CD4-positive, CD25-positive, alpha-beta regulatory T cell (primary cell): ENCODE measurements around the gene HDAC5. TPM values are rescaled to one million over a fixed set of nuclear protein-coding genes. Genes with fewer than 3 reads are reported as not detected.

Experiments
- ATAC-seq, 2 donors: fragments of 150-1000 bp; cut with Tn5 transposase; one replicate each; pipeline ENCODE4 v1.10.0; 2021; ENCODE audit warnings: low read depth in 2 of 2, moderate number of reproducible peaks in 2 of 2, moderate library complexity in 1 of 2
- DNase-seq, 3 donors: peaks; one replicate each; pipeline versions ENCODE4 v3.0.0 to v3.0.0-alpha.2; 2012 to 2022; ENCODE audit warnings: mixed read lengths in 1 of 3
- H3K27ac ChIP-seq: one replicate; pipeline ENCODE4 v1.7.0; 2013; ENCODE audit warnings: mild to moderate bottlenecking, low read length; ENCODE audit not compliant: insufficient read depth, poor library complexity, severe bottlenecking
- H3K27me3 ChIP-seq: one replicate; pipeline ENCODE4 v1.7.0; 2013; ENCODE audit warnings: low read length; ENCODE audit not compliant: control insufficient read depth, insufficient read depth
- H3K36me3 ChIP-seq: one replicate; pipeline ENCODE4 v1.7.0; 2013; ENCODE audit warnings: mild to moderate bottlenecking, low read length, moderate library complexity; ENCODE audit not compliant: control insufficient read depth, insufficient read depth
- H3K4me1 ChIP-seq: 2 replicates; pipeline ENCODE4 v1.7.0; 2013; ENCODE audit warnings: mild to moderate bottlenecking, low read length; ENCODE audit not compliant: insufficient read depth, control insufficient read depth, poor library complexity, severe bottlenecking
- H3K4me3 ChIP-seq: one replicate; pipeline ENCODE4 v1.7.0; 2013; ENCODE audit warnings: low read depth, mild to moderate bottlenecking, low read length, moderate library complexity
- H3K9me3 ChIP-seq, 2 experiments: 1 replicate in 1 of 2; 2 replicates in 1 of 2; pipeline ENCODE4 v1.7.0; 2013; ENCODE audit warnings: low read length in 2 of 2, mild to moderate bottlenecking in 1 of 2, moderate library complexity in 1 of 2; ENCODE audit not compliant: control insufficient read depth in 2 of 2
- H3K27ac Mint-ChIP-seq, 3 donors: one replicate each; pipeline ENCODE4 v1.8.0; 2020 to 2022; ENCODE audit warnings: mild to moderate bottlenecking in 3 of 3, mixed read lengths in 3 of 3, moderate library complexity in 2 of 3
- H3K27me3 Mint-ChIP-seq: one replicate; pipeline ENCODE4 v1.8.0; 2022; ENCODE audit warnings: mild to moderate bottlenecking, mixed read lengths
- H3K36me3 Mint-ChIP-seq: one replicate; pipeline ENCODE4 v1.8.0; 2020; ENCODE audit warnings: mixed read lengths
- H3K4me1 Mint-ChIP-seq, 4 donors: one replicate each; pipeline ENCODE4 v1.8.0; 2020 to 2022; ENCODE audit warnings: mixed read lengths in 4 of 4, mild to moderate bottlenecking in 1 of 4
- H3K4me3 Mint-ChIP-seq, 4 donors: one replicate each; pipeline ENCODE4 v1.8.0; 2020 to 2022; ENCODE audit warnings: mild to moderate bottlenecking in 4 of 4, mixed read lengths in 4 of 4, moderate library complexity in 3 of 4
- H3K9me3 Mint-ChIP-seq, 7 donors: one replicate each; pipeline ENCODE4 v1.8.0; 2020 to 2022; ENCODE audit warnings: mixed read lengths in 7 of 7, mild to moderate bottlenecking in 3 of 7, moderate library complexity in 2 of 7
- polyA plus RNA-seq, 4 donors: library from polyadenylated mRNA; unstranded; fragments of 300-500 nt; fragmentation: Illumina TruSeq; gene quantifications; one replicate each; pipeline ENCODE4 v1.2.3, GENCODE V29; 2021
- total RNA-seq: library from RNA; stranded (reverse); gene quantifications from one replicate; pipeline ENCODE4 v1.2.3, GENCODE V29; 2022

The HDAC5 gene
- total and polyA plus RNA-seq, 5 donors from 2014 or later = 10.6 to 69.1 (median 15.3) TPM

DNA sequence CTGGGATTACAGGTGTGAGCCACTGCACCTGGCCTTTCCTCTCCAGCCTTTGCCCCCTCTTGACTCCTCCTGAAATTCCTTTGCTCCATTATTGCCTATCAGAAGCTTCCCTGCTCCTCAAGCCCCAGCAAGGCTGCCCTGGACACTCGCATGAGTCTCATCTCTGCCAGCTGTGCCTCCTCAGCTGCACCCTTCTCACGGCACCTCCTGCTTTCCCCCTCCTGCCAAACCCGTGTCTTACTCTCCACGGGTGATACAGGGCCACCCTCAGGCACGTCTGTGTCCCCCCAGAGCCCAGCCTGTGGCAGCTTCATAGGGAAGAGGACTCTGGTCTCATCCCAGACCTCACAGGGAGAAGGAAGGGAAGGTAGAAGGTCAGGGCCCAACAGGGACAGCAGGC, 37.5 kb downstream of the HDAC5 start:
- H3K27ac Mint-ChIP-seq = no peak overlapping the region
- Histone ChIP-seq H3K27ac (no peak overlapping the region), H3K4me1 (no peaks in the 10 kb centered on the region), H3K9me3 (no peaks in the 10 kb centered on the region), H3K4me3 (no peak overlapping the region), H3K27me3 (no peaks in the 10 kb centered on the region), H3K36me3 (peaks cover 23% of the 10 kb centered on the region)
- no peak overlapping the region for H3K4me3 Mint-ChIP-seq
- ATAC-seq (no peak), DNase-seq (no peak)
- peaks cover 0 to 6% (median 4%) of the 10 kb centered on the region in 4 donors for H3K4me1 Mint-ChIP-seq
- H3K27me3 Mint-ChIP-seq = no peaks in the 10 kb centered on the region
- no peaks in the 10 kb centered on the region for H3K9me3 Mint-ChIP-seq
- H3K36me3 Mint-ChIP-seq = peaks cover 11% of the 10 kb centered on the region

DNA sequence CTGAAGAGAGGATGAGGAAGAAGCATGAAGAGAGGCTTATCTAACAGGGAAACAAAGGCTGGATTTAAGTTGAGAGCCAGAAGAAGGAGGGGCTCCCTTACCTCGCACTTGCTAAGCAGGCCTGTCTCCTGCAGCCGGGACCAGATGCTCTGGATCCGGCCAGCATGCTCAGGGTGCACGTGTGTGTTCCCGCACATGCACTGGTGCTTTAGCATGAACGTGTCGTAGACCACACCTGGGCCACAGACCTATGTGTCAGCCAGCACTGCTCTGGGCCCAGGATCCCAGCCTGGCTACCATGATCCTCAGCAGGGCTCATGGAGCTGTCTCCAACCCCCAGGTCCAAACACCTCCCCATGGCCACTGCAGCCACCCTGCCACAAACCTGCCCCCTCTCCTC, 38.5 kb downstream of the HDAC5 start:
- Mint-ChIP-seq H3K4me3 (no peak overlapping the region), H3K4me1 (peaks cover 0 to 6% (median 4%) of the 10 kb centered on the region in 4 donors), H3K27me3 (no peaks in the 10 kb centered on the region), H3K36me3 (peaks cover 12% of the 10 kb centered on the region), H3K9me3 (no peaks in the 10 kb centered on the region), H3K27ac (no peak overlapping the region)
- DNase-seq (no peak), ATAC-seq (no peak)
- H3K36me3 ChIP-seq = peaks cover 23% of the 10 kb centered on the region
- no peak overlapping the region for H3K4me3 ChIP-seq
- no peaks in the 10 kb centered on the region for H3K4me1 ChIP-seq
- no peaks in the 10 kb centered on the region for H3K27me3 ChIP-seq
- no peaks in the 10 kb centered on the region for H3K9me3 ChIP-seq
- no peak overlapping the region for H3K27ac ChIP-seq

DNA sequence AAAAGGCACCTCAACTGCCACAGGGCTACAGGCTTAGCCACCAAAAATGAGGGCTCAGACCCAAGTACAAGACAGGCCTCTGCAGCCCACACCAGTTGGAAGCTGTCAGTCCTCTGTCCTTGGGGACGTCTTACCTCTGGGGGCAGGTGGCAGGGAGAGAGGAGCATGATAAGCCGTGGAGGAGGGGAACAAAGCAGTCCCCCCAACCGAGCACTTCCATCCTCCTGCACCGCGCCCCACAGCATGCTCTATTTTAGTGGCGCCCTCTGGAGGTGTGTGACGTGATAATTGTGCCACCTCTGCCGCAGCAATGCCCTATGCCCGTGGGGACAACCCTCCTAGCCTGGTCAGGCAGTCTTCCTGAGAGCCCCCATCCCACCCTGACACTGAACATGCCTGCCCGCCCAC, 39.3 kb downstream of the HDAC5 start:
- Histone ChIP-seq H3K27ac (no peak overlapping the region), H3K4me1 (no peaks in the 10 kb centered on the region), H3K36me3 (peaks cover 26% of the 10 kb centered on the region), H3K9me3 (no peaks in the 10 kb centered on the region), H3K27me3 (no peaks in the 10 kb centered on the region), H3K4me3 (no peak overlapping the region)
- H3K4me3 Mint-ChIP-seq = no peak overlapping the region
- ATAC-seq = no peak
- peak in 1 of 3 donors; percentile 30 for DNase-seq
- no peaks in the 10 kb centered on the region for H3K27me3 Mint-ChIP-seq
- H3K9me3 Mint-ChIP-seq = no peaks in the 10 kb centered on the region
- no peak overlapping the region for H3K27ac Mint-ChIP-seq
- peaks cover 15% of the 10 kb centered on the region for H3K36me3 Mint-ChIP-seq
- H3K4me1 Mint-ChIP-seq = peaks cover 0 to 6% (median 4%) of the 10 kb centered on the region in 4 donors

DNA sequence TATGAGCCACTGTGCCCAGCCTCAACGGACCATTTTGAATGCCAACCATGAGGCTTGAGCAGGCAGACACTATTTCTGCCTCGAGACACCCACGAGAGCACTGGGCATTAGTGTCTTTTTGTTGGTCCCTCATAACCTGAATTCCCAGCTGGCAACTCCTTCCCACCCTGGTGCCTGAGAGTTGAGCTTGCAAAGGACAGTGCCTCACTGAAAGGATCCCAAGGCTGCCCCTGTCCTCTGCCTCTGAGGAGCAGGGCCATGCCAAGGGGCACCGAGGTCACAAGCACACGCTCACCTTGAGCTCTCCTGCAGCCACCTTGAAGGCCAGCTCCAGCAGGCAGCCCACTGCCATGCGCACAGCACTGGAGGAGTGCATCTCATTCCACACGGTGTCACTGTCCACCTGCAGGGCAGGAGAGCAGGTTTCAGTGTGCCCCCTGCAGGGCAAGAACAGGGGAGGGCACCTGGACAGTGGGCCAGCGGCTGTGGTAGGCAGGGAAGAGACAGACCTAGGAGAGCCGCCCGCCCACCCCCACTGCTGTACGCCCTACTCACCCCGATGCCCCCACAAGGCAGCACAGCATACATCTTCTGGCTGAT, 40.1 kb downstream of the HDAC5 start:
- Mint-ChIP-seq H3K4me3 (no peak overlapping the region), H3K9me3 (no peaks in the 10 kb centered on the region), H3K27ac (no peak overlapping the region), H3K36me3 (peaks cover 9% of the 10 kb centered on the region), H3K4me1 (peaks cover 0 to 4% (median 2%) of the 10 kb centered on the region in 4 donors), H3K27me3 (no peaks in the 10 kb centered on the region)
- ATAC-seq = no peak
- H3K27ac ChIP-seq = no peak overlapping the region
- no peak for DNase-seq
- peaks cover 27% of the 10 kb centered on the region for H3K36me3 ChIP-seq
- no peaks in the 10 kb centered on the region for H3K4me1 ChIP-seq
- no peaks in the 10 kb centered on the region for H3K9me3 ChIP-seq
- no peaks in the 10 kb centered on the region for H3K27me3 ChIP-seq
- H3K4me3 ChIP-seq = no peak overlapping the region

DNA sequence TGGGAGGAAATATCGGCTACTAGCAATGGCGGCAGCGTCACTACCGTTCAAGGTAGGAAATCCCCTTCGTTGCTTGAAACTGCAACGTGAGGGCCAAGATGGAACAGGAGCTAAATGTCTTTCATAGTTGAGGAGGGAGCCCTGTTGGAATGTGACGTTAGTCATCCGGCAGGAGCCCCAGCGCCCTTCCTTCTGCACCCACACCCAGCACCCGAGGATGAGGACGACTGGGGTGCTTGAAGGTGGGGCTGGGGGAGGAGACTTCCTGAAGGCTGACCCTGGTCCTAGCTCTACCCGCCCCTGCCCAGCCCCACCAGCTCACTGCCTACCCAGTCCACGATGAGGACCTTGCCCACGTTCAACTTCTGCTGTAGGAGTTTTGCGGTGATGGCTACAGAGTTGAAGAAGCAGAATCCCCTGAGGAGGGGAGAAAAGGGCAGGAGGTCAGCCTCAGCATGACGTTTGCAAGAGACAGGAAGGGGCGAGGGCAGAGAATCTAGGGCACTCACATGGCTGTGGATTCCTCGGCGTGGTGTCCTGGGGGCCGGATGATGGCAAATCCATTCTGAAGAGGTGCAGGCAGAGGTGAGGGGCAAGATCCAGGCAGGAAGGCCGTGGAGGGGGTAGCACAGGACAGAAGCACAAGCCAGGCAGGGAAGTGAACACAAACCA, 41.0 kb downstream of the HDAC5 start:
- no peaks in the 10 kb centered on the region for H3K27me3 ChIP-seq
- Mint-ChIP-seq H3K4me1 (peaks cover 0 to 3% (median 1%) of the 10 kb centered on the region in 4 donors), H3K27ac (no peak overlapping the region), H3K27me3 (no peaks in the 10 kb centered on the region), H3K4me3 (no peak overlapping the region), H3K9me3 (no peaks in the 10 kb centered on the region), H3K36me3 (peaks cover 9% of the 10 kb centered on the region)
- peaks cover 27% of the 10 kb centered on the region for H3K36me3 ChIP-seq
- no peak overlapping the region for H3K4me3 ChIP-seq
- DNase-seq (no peak), ATAC-seq (no peak)
- no peaks in the 10 kb centered on the region for H3K4me1 ChIP-seq
- no peak overlapping the region for H3K27ac ChIP-seq
- H3K9me3 ChIP-seq = no peaks in the 10 kb centered on the region

DNA sequence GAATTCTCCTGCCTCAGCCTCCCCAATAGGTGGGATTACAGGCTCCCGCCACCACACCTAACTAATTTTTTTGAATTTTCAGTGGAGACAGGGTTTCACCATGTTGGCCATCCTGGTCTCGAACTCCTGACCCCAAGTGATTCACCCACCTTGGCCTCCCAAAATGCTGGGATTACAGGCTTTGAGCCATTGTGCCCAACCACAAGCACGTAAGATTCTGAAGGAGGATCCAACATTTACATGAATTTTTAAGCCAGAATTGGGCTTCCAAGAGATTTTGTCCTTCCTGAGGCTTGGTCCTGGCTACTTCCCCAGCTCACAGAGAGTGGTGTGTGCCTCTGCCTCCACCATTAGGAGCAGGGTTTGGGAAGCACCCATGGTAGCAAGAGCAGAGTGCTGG, 41.8 kb downstream of the HDAC5 start:
- Mint-ChIP-seq H3K36me3 (peaks cover 9% of the 10 kb centered on the region), H3K27ac (peak overlapping the region in 1 of 3 donors; percentile 60), H3K9me3 (no peaks in the 10 kb centered on the region), H3K27me3 (no peaks in the 10 kb centered on the region), H3K4me3 (no peak overlapping the region), H3K4me1 (peaks cover 0 to 2% (median 0%) of the 10 kb centered on the region in 4 donors)
- Histone ChIP-seq H3K27ac (no peak overlapping the region), H3K9me3 (no peaks in the 10 kb centered on the region), H3K4me1 (no peaks in the 10 kb centered on the region), H3K36me3 (peaks cover 27% of the 10 kb centered on the region), H3K27me3 (no peaks in the 10 kb centered on the region), H3K4me3 (no peak overlapping the region)
- DNase-seq (no peak), ATAC-seq (no peak)

DNA sequence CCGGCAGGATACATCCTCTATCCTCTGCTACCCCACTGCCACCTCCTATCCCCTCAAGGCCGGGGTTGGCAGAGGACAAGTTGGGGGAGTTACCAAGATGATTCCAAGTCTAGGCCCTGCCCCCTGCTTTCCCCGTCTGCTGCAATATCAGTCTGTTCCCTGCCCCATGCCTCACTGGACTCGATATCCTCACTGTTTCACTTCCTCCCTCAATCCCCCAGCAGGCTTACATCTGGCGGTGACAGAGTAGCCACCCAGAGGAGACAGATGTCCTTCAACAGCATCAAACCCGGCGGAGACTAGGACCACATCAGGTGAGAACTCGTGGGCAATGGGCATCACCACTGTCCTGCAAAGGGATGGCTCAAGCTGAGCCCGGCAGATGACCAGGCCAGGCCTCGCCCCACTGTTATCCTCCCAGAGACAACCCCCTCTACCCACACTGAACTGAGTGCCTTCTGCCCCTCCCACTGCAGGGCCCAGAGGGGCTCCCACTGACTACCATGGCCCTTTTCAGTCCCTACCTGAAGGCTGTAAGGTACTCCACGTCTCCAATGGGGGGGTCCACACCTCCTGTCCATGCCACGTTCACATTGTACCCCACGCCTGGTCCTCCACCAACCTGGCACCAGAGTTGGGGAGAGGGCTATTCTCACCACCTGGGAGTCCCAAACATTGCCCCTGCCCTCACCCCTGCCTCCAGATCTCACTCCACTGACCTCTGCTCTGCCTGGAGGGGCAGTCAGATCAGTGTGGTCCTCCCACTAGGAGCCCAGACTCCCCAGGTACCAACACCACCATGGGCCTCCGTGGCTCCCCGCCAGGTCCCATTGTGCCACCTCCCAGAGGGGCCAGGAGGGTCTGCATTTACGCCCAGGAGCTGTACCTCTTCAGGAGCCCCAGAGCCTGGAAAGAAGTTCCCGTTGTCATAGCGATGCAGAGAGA, 43.3 kb downstream of the HDAC5 start:
- ATAC-seq = no peak
- Mint-ChIP-seq H3K36me3 (peaks cover 20% of the 10 kb centered on the region), H3K27ac (peak overlapping the region in 1 of 3 donors; percentile 12), H3K9me3 (no peaks in the 10 kb centered on the region), H3K27me3 (no peaks in the 10 kb centered on the region), H3K4me3 (no peak overlapping the region), H3K4me1 (peaks cover 0 to 2% (median under 1%) of the 10 kb centered on the region in 4 donors)
- Histone ChIP-seq H3K4me1 (no peaks in the 10 kb centered on the region), H3K36me3 (peaks cover 27% of the 10 kb centered on the region), H3K27me3 (no peaks in the 10 kb centered on the region), H3K9me3 (no peaks in the 10 kb centered on the region), H3K27ac (no peak overlapping the region), H3K4me3 (no peak overlapping the region)
- DNase-seq = no peak
